Fibroblast of mammary gland (primary cell): ENCODE measurements around the gene TGM4.

Source experiments
- DNase-seq: peaks from one replicate; pipeline ENCODE4 v3.0.0-alpha.2; 2010; ENCODE audit warnings: low read depth
- H3K4me3 ChIP-seq: 2 replicates; pipeline ENCODE4 v1.5.1; 2011; ENCODE audit warnings: low read depth, mild to moderate bottlenecking, low read length, moderate library complexity; ENCODE audit not compliant: control insufficient read depth
- TF ChIP-seq, protein P1 (sequence below): conservative IDR thresholded peaks from 2 replicates; pipeline ENCODE4 v1.5.1; 2011; ENCODE audit warnings: low read depth, low read length, inconsistent platforms; ENCODE audit not compliant: control insufficient read depth, insufficient read depth

Gene TGM4

DNA sequence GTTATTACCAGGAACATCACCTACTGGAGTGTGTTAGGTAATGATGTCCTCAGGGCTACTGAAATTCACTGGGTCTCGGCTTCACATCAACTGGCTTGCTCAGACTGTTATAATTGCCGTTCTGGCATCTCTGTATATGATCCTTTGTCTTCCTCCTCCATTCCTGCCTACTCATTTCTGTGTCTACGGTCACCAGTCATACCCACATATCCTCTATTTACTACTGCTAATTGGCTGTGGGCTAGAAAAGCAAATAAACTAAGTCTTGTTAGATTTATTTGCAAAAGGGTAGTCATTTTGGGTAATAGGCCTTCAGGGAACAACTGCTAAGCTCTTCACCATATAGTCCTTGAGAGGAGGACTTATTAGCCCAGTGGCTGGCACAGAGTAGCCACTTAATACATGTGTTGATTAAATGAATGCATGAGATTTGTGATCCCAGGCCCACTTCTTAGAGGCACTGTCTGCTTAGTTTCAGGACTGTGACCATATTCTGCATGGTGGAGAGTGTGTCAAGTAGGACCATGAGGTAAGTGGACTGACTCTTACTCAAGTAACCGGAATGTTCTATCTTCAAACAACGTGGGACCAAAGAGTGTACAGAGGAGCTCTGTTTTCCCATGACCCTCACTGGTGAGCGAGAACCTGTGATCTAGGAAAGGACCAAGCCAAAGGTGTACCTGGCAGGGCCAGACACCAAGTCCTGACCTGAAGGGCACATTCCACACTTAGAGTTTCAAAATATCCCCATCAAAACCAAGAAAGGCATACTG lies 88.4 kb downstream of the TGM4 start:
- TF ChIP-seq, protein P1, sequence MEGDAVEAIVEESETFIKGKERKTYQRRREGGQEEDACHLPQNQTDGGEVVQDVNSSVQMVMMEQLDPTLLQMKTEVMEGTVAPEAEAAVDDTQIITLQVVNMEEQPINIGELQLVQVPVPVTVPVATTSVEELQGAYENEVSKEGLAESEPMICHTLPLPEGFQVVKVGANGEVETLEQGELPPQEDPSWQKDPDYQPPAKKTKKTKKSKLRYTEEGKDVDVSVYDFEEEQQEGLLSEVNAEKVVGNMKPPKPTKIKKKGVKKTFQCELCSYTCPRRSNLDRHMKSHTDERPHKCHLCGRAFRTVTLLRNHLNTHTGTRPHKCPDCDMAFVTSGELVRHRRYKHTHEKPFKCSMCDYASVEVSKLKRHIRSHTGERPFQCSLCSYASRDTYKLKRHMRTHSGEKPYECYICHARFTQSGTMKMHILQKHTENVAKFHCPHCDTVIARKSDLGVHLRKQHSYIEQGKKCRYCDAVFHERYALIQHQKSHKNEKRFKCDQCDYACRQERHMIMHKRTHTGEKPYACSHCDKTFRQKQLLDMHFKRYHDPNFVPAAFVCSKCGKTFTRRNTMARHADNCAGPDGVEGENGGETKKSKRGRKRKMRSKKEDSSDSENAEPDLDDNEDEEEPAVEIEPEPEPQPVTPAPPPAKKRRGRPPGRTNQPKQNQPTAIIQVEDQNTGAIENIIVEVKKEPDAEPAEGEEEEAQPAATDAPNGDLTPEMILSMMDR = no peak
- peak; percentile 26 for DNase-seq

DNA sequence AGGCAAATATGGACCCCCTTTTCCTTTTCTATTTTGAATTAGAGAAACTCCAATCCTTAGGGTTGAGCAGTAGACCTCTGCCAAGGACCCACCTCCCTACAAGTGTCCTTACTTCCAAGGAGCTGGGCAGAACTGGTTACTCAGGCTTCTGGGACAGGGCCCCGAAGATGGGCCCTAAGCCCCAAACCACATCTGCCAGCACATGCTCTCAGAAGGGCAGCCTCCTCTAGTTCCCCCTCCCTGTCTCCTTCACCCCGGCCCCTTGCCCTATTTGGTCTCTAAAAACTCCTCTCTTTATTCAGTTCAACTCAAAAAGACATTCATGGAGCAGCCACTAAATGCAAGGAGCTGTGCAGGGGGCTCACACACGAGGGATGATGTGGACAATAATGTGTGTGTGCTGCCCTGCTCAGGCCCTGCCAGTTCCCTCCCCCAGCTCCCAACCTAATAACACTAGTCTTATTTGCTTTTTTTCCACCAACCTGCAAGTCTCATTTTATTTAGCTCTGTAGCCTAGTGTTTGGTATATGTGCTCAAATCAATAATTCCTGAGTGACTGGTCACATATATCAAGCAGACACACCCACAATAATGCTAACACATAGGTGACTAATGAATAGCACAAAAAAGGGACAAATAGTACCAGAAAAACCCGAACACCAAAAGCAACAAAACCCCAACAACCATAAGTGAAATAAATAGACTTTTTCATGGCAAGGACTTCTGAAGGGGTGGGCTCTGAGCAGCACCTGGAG lies 89.3 kb downstream of the TGM4 start:
- peak; percentile 13 for DNase-seq
- no peak overlapping the region for H3K4me3 ChIP-seq
- TF ChIP-seq, protein P1 = no peak

More for the DNA sequence above, 88.4 kb downstream of the TGM4 start:
- H3K4me3 ChIP-seq = no peak overlapping the region
